Activated CD4-positive, alpha-beta T cell treated with anti-CD3 and anti-CD28 coated beads for 36 hours (primary cell): ENCODE measurements around the gene MRGPRE. TPM values are rescaled to one million over a fixed set of nuclear protein-coding genes. Genes with fewer than 3 reads are reported as not detected.

ENCODE experiments used
- ATAC-seq: fragments of 200-7000 bp; cut with Tn5 transposase; one replicate; pipeline ENCODE4 v1.10.0; 2021; ENCODE audit warnings: mild to moderate bottlenecking, moderate library complexity
- CTCF ChIA-PET: fragments of 350-600 bp; sonication (Branson Sonifier 250); formaldehyde crosslinking; loops from one replicate; lab custom pipeline; 2021; ENCODE audit warnings: antibody characterized with exemption; lab: Charles Lee
- POLR2A ChIA-PET: fragments of 350-600 bp; sonication (Branson Sonifier 250); formaldehyde crosslinking; loops from one replicate; lab custom pipeline; 2021; ENCODE audit warnings: antibody characterized with exemption, inconsistent platforms; lab: Charles Lee
- DNase-seq: peaks from one replicate; pipeline ENCODE4 v3.0.0-alpha.2; 2020
- H3K27ac Mint-ChIP-seq: one replicate; pipeline ENCODE4 v1.8.0; 2021; ENCODE audit warnings: mixed read lengths
- H3K27me3 Mint-ChIP-seq: one replicate; pipeline ENCODE4 v1.8.0; 2021; ENCODE audit warnings: mixed read lengths
- H3K36me3 Mint-ChIP-seq: one replicate; pipeline ENCODE4 v1.8.0; 2021; ENCODE audit warnings: low read depth, mixed read lengths
- H3K4me1 Mint-ChIP-seq: one replicate; pipeline ENCODE4 v1.8.0; 2021; ENCODE audit warnings: mixed read lengths
- H3K4me3 Mint-ChIP-seq: one replicate; pipeline ENCODE4 v1.8.0; 2021; ENCODE audit warnings: mild to moderate bottlenecking, moderate library complexity, mixed read lengths
- H3K9me3 Mint-ChIP-seq: one replicate; pipeline ENCODE4 v1.8.0; 2021; ENCODE audit warnings: low read depth, mixed read lengths
- intact Hi-C, 2 experiments: fragments of 100-400 bp; cut with DNase I in 1 of 2; cut with micrococcal nuclease in 1 of 2; formaldehyde crosslinking; loops; one replicate each; pipeline versions ENCODE4 v1.14.2 to v1.15.1; 2022 to 2024; cut with DNase I, micrococcal nuclease
- total RNA-seq, 2 experiments: library from RNA; stranded (reverse); gene quantifications; one replicate each; pipeline ENCODE4 v1.2.3, GENCODE V29; 2021

MRGPRE gene
- total RNA-seq, 2 experiments from 2014 or later, result not detected

- Mint-ChIP-seq H3K27ac (no peak overlapping the region), H3K4me1 (no peaks in the 10 kb centered on the region), H3K36me3 (no peaks in the 10 kb centered on the region), H3K27me3 (no peaks in the 10 kb centered on the region), H3K9me3 (peaks cover 4% of the 10 kb centered on the region), H3K4me3 (no peak overlapping the region)
- DNase-seq, result no peak
- intact Hi-C loops, result no loop called here
- ChIA-PET POLR2A (no interaction called here), CTCF (no interaction called here)
- ATAC-seq, result no peak
These were observed 51.3 kb downstream of the MRGPRE start for GRCh38 chr11:3180869-3181268.

GRCh38 chr11:3178349-3178748 is 53.9 kb downstream of the MRGPRE start:
- Mint-ChIP-seq H3K4me1 (no peaks in the 10 kb centered on the region), H3K9me3 (peaks cover 7% of the 10 kb centered on the region), H3K4me3 (no peak overlapping the region), H3K27me3 (peaks cover 2% of the 10 kb centered on the region), H3K27ac (no peak overlapping the region), H3K36me3 (no peaks in the 10 kb centered on the region)
- ChIA-PET POLR2A (no interaction called here), CTCF (interaction anchor here (0.6 kb wide), 1 partner anchor 66 kb away, joined by 4 read pairs; no protein-coding TSS in a partner anchor)
- ATAC-seq (no peak), DNase-seq (no peak)
- intact Hi-C loops, result no loop called here

- ChIA-PET POLR2A (no interaction called here), CTCF (no interaction called here)
- ATAC-seq (no peak), DNase-seq (no peak)
- intact Hi-C loops, result no loop called here
- H3K9me3 Mint-ChIP-seq, result peaks cover 7% of the 10 kb centered on the region
- no peaks in the 10 kb centered on the region for H3K36me3 Mint-ChIP-seq
- no peak overlapping the region for H3K27ac Mint-ChIP-seq
- no peak overlapping the region for H3K4me3 Mint-ChIP-seq
- H3K27me3 Mint-ChIP-seq, result peaks cover 2% of the 10 kb centered on the region
- no peaks in the 10 kb centered on the region for H3K4me1 Mint-ChIP-seq
These were observed 54.3 kb downstream of the MRGPRE start for GRCh38 chr11:3177931-3178330.

Other genes starting within 250 kb of the MRGPRE start
- gene NAP1L4, start 240.1 kb downstream of the MRGPRE start, total RNA-seq, result 100 to 1,000 TPM; 241 to 246 TPM
- gene CARS1, start 175.0 kb downstream of the MRGPRE start, total RNA-seq, result 100 to 1,000 TPM in 1 of 2 experiments, 10 to 100 TPM in 1; 94.1 to 126 TPM
- gene OSBPL5, start 67.1 kb downstream of the MRGPRE start, total RNA-seq, result 1 to 10 TPM; 5.8 to 7.1 TPM
- not detected for gene MRGPRG, start 13.6 kb downstream of the MRGPRE start, total RNA-seq
- gene ZNF195, start 146.7 kb upstream of the MRGPRE start, total RNA-seq, result 10 to 100 TPM; 32.6 to 36.2 TPM